ENCODE measurements around the gene POLR3C.
"Not testable (repeated sequence)": the region's sequence is repeated elsewhere in the genome, so short reads cannot be mapped to it uniquely, and the experiment has no call there.

POLR3C gene, protein sequence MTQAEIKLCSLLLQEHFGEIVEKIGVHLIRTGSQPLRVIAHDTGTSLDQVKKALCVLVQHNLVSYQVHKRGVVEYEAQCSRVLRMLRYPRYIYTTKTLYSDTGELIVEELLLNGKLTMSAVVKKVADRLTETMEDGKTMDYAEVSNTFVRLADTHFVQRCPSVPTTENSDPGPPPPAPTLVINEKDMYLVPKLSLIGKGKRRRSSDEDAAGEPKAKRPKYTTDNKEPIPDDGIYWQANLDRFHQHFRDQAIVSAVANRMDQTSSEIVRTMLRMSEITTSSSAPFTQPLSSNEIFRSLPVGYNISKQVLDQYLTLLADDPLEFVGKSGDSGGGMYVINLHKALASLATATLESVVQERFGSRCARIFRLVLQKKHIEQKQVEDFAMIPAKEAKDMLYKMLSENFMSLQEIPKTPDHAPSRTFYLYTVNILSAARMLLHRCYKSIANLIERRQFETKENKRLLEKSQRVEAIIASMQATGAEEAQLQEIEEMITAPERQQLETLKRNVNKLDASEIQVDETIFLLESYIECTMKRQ

DNA sequence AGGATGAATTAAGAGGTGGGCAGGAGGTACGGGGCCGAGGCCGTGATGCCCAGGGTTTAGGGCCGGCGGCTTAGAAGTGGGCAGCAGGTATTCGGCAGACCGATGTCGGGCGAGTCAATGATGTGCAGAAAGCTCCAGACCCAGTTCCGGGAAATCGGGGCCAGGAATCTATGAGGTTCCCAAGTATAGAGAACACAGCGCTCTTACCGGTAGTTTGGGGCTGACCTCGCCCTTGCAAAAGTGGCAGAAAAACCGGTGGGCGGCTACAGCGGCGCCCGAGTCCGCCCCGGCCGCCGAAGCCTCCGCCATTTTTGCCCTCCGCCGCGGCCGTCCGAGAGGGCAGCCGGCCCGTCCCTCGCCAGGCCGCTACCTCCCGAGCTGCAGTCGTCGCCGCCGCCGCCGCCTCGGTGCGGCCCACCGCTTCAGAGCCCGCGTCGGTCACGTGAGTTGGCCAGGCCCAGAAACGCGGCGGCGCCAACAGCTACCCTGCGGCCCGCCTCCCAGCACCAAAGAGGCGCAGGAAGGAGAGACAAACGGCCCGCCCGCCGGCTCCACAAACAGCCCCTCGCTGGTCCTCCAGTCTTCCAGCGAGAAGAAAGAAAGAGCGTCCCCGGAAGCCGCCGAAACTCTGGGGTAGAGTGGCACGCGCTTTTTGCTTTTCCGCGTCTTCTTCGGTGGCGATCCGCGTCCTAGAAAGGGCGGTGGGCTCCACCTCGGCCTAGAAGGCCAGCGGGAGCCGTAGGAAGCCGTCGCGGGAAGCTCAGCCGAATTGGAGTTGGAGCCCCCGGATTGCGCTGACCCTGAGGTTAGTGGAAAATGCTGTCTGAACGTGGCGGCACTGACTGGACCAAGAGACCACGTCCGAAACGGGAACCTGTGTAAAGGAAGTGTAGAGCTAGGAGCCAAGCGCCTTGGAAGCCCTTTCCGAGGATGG lies at the start of gene POLR3C, which contains the start of gene RNF115:
POLR3C (plus strand) TSS at position 636 of the 934 bp plus-strand sequence. CDS start 1,577 bp downstream, outside the sequence.
RNF115 (minus strand) TSS at position 531 of the 934 bp plus-strand sequence; CDS start at position 309, 222 bp downstream.
- peak; percentile 69 for DNase-seq (ENCODE audit: low read depth)

DNA sequence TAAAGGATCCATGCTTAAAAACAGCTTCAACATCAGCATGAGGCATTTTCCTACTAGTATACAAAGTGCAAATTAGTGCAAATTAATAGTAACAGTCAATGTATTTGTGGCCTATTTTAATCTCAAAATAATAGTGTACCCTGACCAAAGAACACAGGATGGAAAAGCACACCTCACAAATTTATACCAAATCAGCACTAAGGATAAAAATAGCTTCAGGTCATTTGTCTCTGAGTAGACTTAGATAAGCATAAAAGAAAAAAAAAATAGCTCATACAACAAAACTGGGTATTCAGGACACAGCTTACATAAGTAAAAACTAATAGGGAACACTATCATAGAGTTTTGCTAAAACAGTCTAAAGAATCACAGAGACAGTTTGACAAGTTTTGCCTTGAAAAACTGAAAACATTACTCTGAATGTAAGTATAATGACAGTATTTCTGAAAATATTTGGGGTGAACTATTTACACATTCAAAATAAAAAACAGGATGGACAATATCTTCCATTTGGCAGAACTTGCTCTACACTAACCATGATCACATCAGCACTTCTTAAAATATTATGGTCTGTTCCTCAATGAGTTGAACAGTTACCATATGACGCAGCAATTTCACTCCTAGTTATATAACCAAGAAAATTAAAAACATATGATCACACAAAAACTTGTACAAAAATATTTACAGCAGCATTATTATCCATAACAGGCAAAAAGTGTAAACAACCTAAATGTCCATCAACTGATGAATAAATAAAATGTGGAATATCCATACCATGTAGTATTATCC lies 46.4 kb upstream of the POLR3C start:
- DNase-seq (ENCODE audit: low read depth): no peak

DNA sequence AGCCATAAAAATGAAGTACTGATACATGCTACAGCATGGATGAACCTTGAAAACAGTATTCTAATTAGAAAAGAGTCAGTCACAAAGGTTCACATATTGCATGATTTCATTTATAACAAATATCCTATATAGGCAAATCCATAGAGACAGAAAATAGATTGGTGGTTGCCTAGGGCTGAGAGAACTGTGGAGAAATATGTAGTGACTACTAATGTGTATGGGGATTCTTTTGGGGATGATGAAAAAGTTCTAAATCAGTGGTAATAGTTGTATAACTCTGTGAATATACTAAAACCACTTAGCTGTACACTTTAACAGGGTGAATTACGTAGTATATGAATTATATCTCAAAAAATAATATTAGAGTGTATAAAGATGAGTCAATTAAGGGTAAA lies 45.9 kb upstream of the POLR3C start:
- DNase-seq (ENCODE audit: low read depth): no peak

DNA sequence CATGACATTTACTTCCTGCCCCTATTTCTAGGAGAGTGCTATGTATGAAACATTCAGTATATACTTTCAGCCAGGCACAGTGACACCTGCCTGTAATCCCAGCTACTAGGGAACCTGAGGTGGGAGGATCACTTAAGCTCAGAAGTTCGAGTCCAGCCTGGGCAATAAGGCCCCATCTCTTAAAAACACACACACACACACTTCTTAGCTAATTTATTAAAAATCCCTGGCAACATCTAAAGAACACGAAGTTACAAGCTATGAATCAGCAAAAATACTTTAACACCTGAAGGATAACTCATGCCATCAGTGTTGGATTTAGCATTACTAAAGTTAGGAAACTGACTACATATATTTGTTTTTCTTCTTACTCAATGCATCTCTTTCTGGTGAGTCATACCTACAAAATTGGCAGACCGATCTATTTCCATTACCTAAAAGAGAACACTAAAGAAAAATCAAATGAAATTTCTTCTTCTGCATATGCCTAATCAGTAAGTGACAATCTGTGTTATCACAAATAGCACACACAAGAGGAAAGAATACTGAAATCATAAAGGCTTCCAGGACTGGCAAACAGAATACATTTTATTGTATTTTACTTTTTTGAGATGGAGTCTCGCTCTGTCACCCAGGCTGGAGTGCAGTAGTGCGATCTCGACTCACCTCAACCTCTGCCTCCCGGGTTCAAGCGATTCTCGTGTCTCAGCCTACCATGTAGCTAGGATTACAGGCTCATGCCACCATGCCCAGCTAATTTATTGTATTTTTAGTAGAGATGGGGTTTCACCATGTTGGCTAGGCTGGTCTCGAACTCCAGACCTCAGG lies 41.5 kb upstream of the POLR3C start:
- peak; percentile 89 for DNase-seq (ENCODE audit: low read depth)

DNA sequence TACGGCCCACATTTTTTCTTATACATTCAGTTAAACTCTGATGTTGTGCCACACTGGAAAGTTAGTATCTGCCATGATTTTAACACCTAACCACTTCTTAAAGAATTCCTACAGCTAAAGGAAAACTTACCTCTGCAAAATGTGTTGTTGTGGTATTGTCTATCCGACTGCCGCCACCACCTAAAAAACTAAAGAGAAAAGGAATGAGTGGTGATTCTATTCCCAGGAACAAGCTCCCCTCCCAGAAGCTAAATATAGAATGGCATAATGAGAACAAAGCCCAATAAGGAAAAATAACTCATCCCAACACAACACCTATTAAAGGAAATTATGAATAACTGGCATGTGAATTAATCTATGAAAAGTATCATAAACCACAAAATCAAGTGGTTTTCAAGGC lies 39.6 kb upstream of the POLR3C start:
- no peak for DNase-seq (ENCODE audit: low read depth)

DNA sequence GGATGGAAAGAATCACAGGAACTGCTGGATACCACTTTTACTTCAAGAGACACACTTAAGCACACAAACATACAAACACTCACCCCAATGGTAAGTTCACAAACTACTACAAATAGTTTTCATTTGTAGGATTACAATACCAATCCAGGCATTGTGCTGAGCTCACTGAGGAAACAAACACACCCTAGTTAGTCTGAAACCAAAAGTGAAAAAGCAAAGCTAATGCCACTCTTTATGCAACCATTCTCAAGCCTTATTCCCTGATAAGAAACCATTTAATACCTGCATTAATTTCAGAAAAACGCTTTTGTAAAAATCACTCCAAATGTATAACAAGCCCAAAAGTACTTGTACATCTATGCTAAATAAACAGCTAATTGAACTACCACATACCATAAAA lies 38.5 kb upstream of the POLR3C start:
- DNase-seq (ENCODE audit: low read depth): no peak

DNA sequence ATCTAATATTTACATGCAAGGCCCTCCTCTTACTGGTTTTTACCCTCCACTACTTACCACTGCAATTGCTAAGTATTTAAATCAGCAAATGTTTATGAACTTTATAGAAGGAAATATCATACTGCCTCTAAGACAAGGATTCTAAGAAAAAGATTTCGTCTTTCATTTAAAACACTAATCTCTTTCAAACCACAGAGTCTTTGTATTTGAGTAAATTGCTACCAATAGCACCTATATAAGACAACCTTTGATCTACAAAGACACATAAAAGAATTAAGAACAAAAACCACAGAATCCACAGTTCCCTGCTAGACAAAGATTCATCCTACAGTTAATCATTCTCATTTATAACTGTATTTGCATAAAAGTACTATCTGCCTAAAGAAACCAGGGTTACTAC lies 37.7 kb upstream of the POLR3C start:
- no peak for DNase-seq (ENCODE audit: low read depth)

DNA sequence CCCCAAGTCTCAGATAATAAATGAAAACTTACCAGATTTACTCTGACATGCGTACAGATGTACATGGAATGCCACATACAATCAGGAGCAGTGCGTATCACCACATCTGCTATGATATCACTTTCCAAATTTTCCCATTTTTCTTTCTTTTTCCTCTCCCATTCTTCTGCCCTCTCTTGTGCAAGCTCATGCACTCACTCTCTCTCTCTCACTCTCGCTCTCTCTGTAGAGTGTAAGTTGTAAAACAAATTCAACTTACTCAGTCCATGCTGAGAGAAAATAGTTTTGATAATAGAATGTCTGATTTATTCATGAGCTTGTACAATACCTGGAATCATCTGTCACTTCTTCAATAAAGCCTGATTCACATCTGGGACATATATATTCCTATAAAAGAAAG lies 35.4 kb upstream of the POLR3C start:
- no peak for DNase-seq (ENCODE audit: low read depth)

DNA sequence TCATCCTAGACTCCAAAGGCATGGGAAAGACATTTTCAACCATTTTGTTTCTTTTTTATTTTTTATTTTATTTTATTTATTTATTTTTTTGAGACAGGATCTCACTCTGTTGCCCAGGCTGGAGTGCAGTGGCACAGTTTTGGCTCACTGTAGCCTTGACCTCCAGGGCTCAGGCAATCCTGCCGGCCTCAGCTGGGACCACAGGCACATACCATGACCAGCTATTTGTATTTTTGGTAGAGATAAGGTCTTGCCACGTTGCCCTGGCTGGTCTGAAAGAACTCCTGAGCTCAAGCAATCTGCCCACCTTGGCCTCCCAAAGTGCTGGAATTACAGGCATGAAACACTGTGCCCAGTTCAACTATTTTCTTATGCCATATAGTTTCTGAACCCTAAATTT lies 32.1 kb upstream of the POLR3C start:
- DNase-seq (ENCODE audit: low read depth): not testable (repeated sequence)

DNA sequence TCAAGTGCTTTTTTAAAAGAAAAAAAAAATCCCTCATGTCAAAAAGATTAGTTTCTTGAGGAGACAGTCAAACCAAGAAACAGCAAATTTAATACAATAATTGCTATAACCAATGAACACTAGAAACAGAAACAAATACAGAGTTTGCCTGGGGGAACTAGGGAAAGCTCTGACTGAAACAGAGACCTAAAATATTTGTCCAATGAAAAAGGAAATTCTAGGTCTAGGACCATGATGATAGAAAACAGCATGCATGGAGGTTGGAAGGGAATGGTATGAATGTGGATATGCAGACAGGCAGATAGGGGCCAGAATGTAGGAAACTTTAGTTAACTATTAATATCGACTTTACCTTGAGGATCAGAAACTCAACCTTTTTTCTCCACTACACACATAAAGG lies 31.5 kb upstream of the POLR3C start:
- DNase-seq (ENCODE audit: low read depth): no peak

DNA sequence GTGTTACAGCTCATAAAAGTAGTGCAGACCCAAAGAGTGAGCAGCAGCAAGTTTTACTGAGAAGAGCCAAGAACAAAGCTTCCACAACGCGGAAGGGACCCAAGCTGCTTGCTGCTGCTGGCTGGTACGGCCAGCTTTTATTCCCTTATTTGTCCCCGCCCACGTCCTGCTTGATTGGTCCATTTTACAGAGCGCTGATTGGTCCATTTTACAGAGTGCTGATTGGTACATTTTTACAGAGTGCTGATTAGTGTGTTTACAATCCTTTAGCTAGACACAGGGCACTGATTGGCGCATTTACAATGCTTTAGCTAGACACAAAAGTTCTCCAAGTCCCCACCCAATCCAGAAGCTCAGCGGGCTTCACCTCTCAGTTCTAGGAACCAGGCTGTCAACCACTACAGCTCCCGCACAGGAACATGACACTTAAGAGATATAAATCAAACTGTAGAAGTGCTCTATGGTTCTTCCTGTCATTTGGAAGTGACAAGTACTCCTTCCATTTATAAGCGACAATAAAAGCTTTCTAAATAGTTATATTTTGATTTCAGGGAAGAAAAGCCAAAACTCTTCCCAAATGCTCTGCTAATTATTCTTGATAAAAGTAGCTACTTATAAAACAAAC lies 28.6 kb upstream of the POLR3C start:
- DNase-seq (ENCODE audit: low read depth): no peak

DNA sequence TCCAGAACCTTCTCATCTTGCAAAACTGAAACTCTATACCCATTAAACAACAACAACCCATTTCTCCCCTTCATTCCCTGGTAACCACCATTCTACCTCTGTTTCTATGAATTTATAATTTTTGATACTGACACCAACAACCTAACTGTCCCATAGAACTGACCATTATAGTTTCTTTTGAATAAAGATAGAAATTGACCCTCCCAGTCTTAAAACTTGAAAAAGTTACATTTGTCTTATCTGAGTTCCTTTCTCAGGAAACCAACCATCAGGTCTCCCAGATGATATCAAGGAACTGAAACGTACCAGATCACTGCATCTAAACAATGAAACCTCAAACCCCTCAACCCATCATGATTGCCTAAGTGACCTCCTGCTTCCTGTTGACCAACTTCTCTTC lies 27.2 kb upstream of the POLR3C start:
- no peak for DNase-seq (ENCODE audit: low read depth)

DNA sequence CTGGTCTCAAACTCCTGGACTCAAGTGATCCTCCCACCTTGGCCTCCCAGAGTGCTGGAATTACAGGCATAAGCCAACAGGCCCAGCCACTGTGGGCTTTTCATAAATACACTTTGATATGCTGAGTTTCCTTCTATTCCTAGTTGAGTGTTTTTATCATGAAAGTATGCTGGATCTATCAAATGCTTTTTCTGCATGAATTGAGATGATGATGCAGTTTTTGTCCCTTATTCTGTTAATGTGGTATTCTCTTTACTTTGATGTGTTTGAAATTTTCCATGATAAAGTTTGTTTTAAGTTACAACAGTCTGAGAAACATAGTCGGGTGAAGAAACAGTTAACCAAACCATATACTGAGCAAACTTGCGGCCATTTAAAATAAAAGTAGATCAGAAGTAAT lies 24.2 kb upstream of the POLR3C start:
- DNase-seq (ENCODE audit: low read depth): no peak

DNA sequence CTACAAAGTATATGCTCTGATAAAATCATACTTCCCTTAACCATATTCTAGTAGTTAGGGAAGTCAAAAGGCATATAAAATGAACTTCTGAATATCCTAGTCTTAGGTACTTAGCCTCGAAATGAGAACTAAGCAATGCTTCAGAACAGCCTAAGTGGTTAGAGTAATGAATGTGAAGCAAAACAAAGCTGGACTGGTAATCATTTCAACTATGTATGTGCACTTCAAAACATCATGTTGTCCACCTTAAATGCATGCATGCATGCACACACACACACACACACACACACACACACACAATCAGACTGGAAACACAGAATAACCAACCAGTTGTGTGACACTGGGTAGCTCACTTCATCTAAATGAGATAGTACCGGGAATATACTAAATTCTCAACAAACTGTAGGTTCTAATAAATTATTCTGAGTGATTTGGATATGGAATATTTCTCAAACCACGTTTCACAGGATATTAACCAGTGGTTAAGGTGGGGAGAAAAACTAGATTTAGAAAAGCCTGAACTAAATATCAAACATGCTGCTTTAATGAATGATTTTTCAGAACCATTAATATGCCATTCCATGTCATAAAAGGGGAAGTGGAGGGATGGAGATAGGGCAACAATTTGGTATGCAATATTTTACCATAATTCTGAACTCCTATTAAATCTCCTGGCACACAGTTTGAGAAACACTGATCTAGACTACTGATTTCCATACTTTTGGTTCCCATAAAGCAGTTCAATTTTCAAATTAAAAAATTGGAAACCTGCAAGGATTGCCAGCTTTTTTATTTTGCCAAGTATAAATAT lies 19.6 kb upstream of the POLR3C start:
- DNase-seq (ENCODE audit: low read depth): no peak

DNA sequence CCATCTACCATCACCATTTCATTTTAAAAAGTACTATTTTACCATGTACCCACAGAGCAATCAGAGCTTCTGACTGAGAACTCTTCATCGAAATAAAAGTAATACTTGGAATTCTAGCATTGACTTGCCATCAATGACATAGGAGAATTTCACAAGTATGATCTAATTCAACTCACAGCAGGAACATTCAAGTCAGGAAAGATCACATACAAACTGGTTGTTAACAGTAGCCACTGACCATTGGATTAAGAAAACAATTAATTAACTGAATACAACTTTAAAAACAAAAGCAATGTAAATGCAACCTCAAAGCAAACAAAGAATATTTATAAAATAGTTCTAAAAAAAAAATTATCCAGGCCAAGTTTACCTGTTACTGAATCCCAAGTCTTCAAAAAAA lies 18.9 kb upstream of the POLR3C start:
- no peak for DNase-seq (ENCODE audit: low read depth)

DNA sequence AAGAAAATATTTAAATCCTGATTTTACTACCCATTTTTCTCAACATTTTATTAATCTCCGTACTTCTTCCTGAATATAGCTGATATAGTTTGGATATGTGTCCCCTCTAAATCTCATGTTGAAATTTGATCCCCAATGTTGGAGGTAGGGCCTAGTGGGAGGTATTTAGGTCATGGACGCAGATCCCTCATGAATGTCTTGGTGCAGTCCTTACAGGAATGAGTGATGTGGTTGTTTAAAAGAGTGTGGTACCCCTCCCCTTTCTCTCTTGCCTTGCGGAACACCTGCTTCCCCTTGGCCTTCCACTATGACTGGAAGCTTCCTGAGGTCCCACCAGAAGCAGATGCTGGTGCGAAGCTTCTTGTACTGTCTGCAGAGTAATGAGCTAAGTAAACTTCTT lies 17.6 kb upstream of the POLR3C start:
- DNase-seq (ENCODE audit: low read depth): no peak

DNA sequence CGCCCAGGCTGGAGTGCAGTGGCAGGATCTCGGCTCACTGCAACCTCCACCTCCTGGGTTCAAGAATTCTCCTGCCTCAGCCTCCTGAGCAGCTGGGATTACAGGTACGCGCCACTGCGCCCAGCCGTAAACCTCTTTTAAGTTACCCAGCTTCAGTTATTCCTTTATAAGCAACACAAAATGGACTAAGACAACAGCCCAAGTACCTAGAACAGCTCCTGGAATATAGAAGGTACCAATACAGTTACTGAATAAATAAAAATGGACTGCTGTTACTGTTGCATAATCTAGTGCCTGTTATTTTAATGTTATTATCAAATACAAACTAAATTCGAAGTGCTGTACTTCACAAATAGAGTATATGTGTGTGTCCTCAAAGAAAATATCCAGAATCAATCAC lies 17.2 kb upstream of the POLR3C start:
- DNase-seq (ENCODE audit: low read depth): no peak

DNA sequence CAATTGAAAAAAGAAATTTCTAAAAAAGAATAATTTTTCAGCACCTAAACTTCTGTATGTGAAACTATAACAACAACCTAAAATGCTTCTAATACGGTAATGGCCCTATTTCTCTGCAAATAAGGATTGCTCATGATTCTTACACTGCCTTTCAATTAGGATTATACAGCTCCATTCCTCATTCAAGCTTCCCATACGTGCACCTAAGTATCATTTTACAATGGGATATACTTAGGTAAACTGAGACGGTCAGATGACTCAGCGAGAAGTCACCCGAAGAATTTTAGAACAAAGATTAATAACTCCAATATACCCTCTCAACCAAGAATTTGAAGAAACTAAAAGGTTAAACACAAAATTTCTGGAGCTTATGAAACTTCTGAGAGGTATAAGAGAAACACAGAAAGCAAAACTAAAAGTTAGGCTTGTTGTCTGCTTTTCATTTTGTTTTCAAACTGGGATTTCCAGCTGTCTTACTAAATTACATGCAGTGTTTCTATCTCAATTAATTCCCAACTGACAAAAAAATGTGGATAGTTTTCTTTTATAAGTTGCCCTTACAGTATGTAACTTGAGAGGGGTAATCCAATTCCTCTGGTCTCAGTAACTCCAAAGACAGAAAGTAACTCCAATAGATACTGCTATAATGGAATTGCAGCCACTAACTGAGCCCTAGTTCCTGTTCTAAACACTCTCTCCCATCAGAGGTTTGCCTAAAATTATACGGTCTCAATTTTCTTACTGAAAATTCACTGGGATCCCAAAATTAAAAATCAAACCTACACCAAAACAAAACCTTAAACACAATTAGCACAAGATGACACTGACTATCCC lies 10.8 kb upstream of the POLR3C start:
- not testable (repeated sequence) for DNase-seq (ENCODE audit: low read depth)

DNA sequence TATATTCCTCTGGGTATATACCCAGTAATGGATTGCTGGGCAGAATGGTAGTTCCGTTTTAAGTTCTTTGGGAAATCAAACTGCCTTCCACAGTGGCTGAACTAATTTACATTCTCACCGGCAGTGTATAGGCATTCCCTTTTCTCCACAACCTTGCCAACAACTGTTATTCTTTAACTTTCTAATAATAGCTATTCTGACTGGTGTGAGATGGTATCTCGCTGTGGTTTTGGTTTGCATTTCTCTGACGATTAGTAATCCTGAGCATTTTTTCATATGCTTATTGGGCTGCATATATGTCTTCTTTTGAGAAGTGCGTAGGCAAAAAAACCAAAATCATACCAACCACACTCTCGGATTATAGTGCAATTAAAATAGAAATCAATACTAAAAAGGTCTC lies 5.9 kb upstream of the POLR3C start:
- peak; percentile 40 for DNase-seq (ENCODE audit: low read depth)

All from HS-5 (cell line).